RWPE2 (cell line): ENCODE results near the gene ANO7.

Source experiments
- ATAC-seq: fragments of 200-7000 bp; cut with Tn5 transposase; 3 replicates; pipeline ENCODE4 v1.9.1; 2021; ENCODE audit warnings: low read depth
- DNase-seq: peaks from one replicate; pipeline ENCODE4 v3.0.0-alpha.2; 2020; ENCODE audit warnings: low spot score
- H3K27ac ChIP-seq: fragments of 450-650 bp; 2 replicates; pipeline ENCODE4 v1.5.1; 2017; ENCODE audit warnings: mild to moderate bottlenecking; ENCODE audit not compliant: poor library complexity, severe bottlenecking
- H3K27me3 ChIP-seq: fragments of 250-450 bp; sonication (Bioruptor Pico); 2 replicates; pipeline ENCODE4 v1.5.1; 2021; ENCODE audit warnings: mild to moderate bottlenecking, moderate library complexity; ENCODE audit not compliant: insufficient read depth, poor library complexity, severe bottlenecking
- H3K36me3 ChIP-seq: fragments of 250-450 bp; sonication (Bioruptor Pico); 2 replicates; pipeline ENCODE4 v1.5.1; 2020; ENCODE audit warnings: low read depth, mild to moderate bottlenecking, moderate library complexity
- H3K4me1 ChIP-seq: fragments of 250-450 bp; sonication (Bioruptor Pico); 2 replicates; pipeline ENCODE4 v1.5.1; 2021; ENCODE audit warnings: mild to moderate bottlenecking, moderate library complexity; ENCODE audit not compliant: insufficient read depth, poor library complexity, severe bottlenecking
- H3K4me3 ChIP-seq: fragments of 250-450 bp; sonication (Bioruptor Pico); 2 replicates; pipeline ENCODE4 v1.5.1; 2021; ENCODE audit warnings: mild to moderate bottlenecking, moderate library complexity; ENCODE audit not compliant: severe bottlenecking
- H3K9me3 ChIP-seq: fragments of 250-450 bp; sonication (Bioruptor Pico); 2 replicates; pipeline ENCODE4 v1.5.1; 2021; ENCODE audit warnings: mild to moderate bottlenecking, moderate library complexity; ENCODE audit not compliant: severe bottlenecking
- CTCF ChIP-seq: fragments of 450-650 bp; IDR thresholded peaks from one replicate; pipeline ENCODE4 v1.5.1; 2017; ENCODE audit warnings: mild to moderate bottlenecking, moderate library complexity; ENCODE audit not compliant: poor library complexity, severe bottlenecking

The ANO7 gene

DNA sequence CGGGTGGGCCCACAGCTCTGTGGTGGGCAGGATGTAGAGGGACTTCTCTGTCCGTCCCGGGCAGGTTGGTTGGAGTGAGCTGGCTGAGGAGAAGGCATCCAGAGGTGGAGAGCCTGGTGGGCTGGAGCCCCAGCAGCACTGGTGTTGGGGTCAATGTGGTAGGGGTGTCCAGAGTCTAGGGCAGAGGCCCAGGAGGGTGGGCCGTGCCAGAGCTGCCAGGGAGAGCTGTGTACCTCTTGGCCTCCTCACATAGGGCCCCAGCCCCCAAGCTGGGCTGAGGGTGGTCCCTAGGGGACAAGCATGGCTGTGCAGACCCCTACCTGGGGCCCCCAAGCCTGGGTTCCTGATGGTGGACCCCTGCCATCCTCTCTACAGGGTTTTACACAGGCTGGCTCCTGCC lies 16.0 kb downstream of the ANO7 start:
- no peak for DNase-seq
- no peak for TF ChIP-seq CTCF
- no peak for ATAC-seq

GRCh38 chr2:241205086-241205485 lies 16.6 kb downstream of the ANO7 start:
- Histone ChIP-seq H3K4me1 (no peaks in the 10 kb centered on the region), H3K36me3 (no peaks in the 10 kb centered on the region), H3K9me3 (no peaks in the 10 kb centered on the region), H3K4me3 (no peak overlapping the region), H3K27me3 (no peaks in the 10 kb centered on the region), H3K27ac (no peak overlapping the region)
- TF ChIP-seq CTCF, result no peak
- DNase-seq, result no peak
- ATAC-seq, result no peak

More for the DNA sequence above, 16.0 kb downstream of the ANO7 start:
- Histone ChIP-seq H3K4me1 (no peaks in the 10 kb centered on the region), H3K9me3 (no peaks in the 10 kb centered on the region), H3K27ac (no peak overlapping the region), H3K36me3 (no peaks in the 10 kb centered on the region), H3K27me3 (no peaks in the 10 kb centered on the region), H3K4me3 (no peak overlapping the region)

- ATAC-seq (no peak), DNase-seq (no peak)
- H3K27me3 ChIP-seq, result no peaks in the 10 kb centered on the region
- no peaks in the 10 kb centered on the region for H3K9me3 ChIP-seq
- no peak overlapping the region for H3K4me3 ChIP-seq
- TF ChIP-seq CTCF, result no peak
- no peaks in the 10 kb centered on the region for H3K36me3 ChIP-seq
- H3K4me1 ChIP-seq, result no peaks in the 10 kb centered on the region
- H3K27ac ChIP-seq, result no peak overlapping the region
These were observed 18.7 kb downstream of the ANO7 start for GRCh38 chr2:241207151-241207550.

DNA sequence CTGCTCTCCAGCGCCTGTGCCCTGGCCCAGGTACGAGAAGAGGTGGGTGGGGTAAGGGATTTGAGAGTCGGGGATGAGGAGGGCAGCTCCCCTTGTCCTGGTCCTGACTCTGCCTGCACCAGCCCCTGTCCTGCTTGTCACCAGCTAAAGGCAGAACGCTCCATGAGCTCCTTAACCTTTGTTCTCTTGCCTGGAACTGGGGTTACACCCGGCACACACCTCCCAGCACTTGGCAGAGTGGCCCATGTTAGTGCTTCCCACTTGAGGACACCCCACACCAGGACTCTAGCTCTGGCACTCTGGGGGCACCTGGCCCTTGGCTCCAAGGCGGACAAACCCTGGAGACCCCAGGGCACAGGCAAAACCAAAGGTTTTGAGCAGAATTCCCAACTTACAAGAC lies 19.2 kb downstream of the ANO7 start:
- Histone ChIP-seq H3K4me3 (no peak overlapping the region), H3K9me3 (no peaks in the 10 kb centered on the region), H3K27me3 (no peaks in the 10 kb centered on the region), H3K4me1 (no peaks in the 10 kb centered on the region), H3K27ac (no peak overlapping the region), H3K36me3 (no peaks in the 10 kb centered on the region)
- DNase-seq (no peak), ATAC-seq (0 out of 3 replicates have a peak, but pooled peaks have one; percentile 13)
- no peak for TF ChIP-seq CTCF

DNA sequence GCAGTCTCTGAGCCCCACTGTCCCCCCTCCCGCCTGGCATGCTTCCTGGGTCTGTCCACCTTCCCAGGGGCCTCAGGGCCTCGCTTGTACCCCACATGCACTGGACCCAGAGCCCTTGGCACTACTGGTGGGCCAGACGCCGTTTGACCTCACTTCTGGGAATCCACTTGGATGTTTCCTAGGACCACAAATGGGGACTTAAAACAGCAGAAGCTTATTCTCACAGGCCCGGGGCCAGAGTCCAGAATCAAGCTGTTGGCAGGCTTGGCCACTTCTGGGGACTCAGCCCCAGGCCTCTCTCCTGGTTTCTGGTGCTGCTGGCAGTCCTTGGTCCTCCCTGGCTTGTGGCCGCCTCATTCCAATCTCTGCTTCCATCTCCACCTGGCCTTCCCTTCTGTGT lies 19.6 kb downstream of the ANO7 start:
- Histone ChIP-seq H3K36me3 (no peaks in the 10 kb centered on the region), H3K4me3 (no peak overlapping the region), H3K27me3 (no peaks in the 10 kb centered on the region), H3K4me1 (no peaks in the 10 kb centered on the region), H3K9me3 (no peaks in the 10 kb centered on the region), H3K27ac (no peak overlapping the region)
- ATAC-seq, result no peak
- no peak for DNase-seq
- no peak for TF ChIP-seq CTCF
